ENCODE results near the gene INF2. TPM values are rescaled to one million over a fixed set of nuclear protein-coding genes. Genes with fewer than 3 reads are reported as not detected.
"Not testable (repeated sequence)": the region's sequence is repeated elsewhere in the genome, so short reads cannot be mapped to it uniquely, and the experiment has no call there.

INF2 gene
- polyA plus RNA-seq, 1 donor from 2014 or later: 10.8 TPM

GRCh38 chr14:104662472-104662871, 26.9 kb upstream of the INF2 start:
- H3K27ac Mint-ChIP-seq: peak overlapping the region; percentile 84 to 100 (median 100)
- H3K4me1 Mint-ChIP-seq: peaks cover 43 to 59% (median 50%) of the 10 kb centered on the region in 3 donors

DNA sequence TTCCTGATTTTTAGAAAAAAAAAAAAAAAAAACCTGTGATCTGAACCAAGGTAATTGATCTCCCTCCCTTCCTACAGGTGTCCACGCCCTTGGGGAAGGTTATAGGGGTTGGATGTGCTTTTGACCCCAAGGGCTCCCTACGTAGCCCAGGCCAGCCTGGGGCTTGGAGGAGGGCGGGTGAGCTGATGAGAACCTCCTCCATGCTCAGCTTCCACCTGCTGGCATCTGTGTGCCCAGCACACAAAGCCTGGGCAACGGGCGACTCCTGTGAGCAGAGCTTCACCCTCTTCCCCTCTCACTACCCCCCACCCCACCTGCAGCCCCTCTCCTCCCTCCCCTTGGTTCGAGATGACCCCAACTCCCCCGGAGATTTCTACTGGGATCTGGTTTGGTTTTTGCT, 25.3 kb upstream of the INF2 start:
- Mint-ChIP-seq H3K4me3 (peak overlapping the region in 2 of 4 donors; percentile 43 to 52), H3K27me3 (peaks cover 2% of the 10 kb centered on the region)

More at GRCh38 chr14:104662472-104662871, 26.9 kb upstream of the INF2 start:
- not testable (repeated sequence) for H3K36me3 Mint-ChIP-seq, H3K27me3 Mint-ChIP-seq, H3K9me3 Mint-ChIP-seq
- H3K4me3 Mint-ChIP-seq: peak overlapping the region in 2 of 4 donors; percentile 87

DNA sequence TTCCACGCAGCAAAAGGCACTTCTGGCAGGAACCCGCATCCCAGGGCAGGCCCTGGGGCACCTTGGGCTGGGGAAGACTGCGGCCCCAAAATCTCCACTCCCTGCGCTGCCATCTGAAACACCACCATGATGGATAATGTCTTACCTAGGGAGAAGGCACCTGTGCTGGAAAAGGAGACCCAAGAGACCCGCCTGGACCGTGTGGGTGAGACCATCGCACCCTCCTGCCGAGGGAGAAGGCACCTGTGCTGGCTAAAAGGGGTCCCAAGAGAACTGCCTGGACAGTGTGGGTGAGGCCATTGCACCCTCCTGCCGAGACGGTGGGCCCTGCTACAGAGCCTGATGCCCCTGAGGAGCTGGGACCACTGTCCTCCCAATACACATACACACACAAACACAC, 24.8 kb upstream of the INF2 start:
- peaks cover 32 to 44% (median 32%) of the 10 kb centered on the region in 3 donors for H3K4me1 Mint-ChIP-seq
- peak overlapping the region in 3 of 4 donors; percentile 6 to 60 (median 28) for H3K4me3 Mint-ChIP-seq
- H3K36me3 Mint-ChIP-seq: no peaks in the 10 kb centered on the region
- H3K27ac Mint-ChIP-seq: peak overlapping the region in 2 of 3 donors; percentile 95 to 100
- no peaks in the 10 kb centered on the region for H3K9me3 Mint-ChIP-seq
- H3K27me3 Mint-ChIP-seq: peaks cover 2% of the 10 kb centered on the region

More for the DNA sequence above, 25.3 kb upstream of the INF2 start:
- peaks cover 32 to 44% (median 34%) of the 10 kb centered on the region in 3 donors for H3K4me1 Mint-ChIP-seq
- no peaks in the 10 kb centered on the region for H3K36me3 Mint-ChIP-seq
- no peaks in the 10 kb centered on the region for H3K9me3 Mint-ChIP-seq
- peak overlapping the region in 2 of 3 donors; percentile 95 to 100 for H3K27ac Mint-ChIP-seq

DNA sequence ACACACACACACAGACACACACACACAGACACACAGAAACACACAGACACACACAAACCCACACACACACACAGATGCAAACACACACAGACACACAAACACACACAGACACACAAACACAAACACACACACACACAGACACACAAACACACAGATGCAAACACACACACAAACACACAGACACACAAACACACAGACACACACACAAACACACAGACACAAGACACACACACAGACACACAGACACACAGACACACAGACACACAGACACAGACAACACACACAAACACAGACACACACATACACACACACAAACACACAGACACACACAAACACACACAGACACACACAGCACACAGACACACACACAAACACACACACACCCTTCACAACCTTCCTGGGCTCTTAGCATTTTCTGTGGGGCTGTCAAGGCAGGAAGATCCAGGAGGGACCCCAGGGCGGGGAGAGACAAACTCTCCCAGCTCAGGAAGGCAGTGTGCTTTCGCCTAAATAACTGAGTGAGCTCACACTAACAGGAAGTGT, 24.2 kb upstream of the INF2 start:
- Mint-ChIP-seq H3K4me3 (peak overlapping the region in 2 of 4 donors; percentile 60 to 61), H3K9me3 (no peaks in the 10 kb centered on the region), H3K4me1 (peaks cover 32 to 44% (median 32%) of the 10 kb centered on the region in 3 donors), H3K36me3 (no peaks in the 10 kb centered on the region), H3K27me3 (peaks cover 2% of the 10 kb centered on the region), H3K27ac (peak overlapping the region; percentile 92 to 100 (median 94))

DNA sequence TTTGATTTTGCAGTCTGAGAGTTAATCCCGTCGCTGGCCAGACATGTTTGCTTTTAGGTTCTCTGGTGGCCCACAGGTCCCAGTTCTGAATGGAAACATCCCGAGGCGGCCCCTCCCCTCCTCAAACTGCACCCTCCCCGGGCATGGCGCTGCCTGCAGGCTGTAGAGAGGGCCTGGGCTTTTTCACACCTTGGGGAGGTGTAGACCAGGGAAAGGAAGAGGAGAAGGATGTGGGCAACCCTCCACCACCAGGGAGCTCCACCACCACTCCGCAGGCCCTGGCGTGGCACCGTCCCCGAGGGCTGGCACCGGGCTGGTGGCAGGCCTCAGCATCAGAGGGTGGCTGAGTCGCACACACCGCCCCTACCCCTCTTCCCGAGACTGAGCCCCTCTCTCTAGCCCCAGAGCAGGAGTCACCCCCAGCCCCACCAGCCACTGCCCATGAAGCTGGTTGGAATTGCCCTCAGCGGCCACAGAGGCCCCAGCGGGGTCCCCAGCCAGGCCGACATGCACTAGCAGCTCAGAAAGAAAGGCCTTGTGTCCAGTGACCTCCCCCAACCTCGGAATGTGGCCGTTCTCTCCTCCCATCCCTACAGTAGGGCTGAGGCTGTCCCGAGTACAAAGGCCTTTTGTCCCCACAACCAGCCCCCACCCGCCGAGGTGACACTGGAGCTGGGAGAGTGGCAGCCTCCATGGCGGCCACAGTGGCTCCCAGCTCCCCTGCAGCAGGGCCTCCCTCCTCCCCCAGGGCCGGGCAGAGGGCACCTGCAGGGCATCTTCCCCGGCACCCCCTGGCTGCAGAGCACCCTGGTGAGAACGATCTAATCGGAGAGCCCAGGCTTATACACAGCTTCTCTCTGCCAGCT, 23.5 kb upstream of the INF2 start:
- Mint-ChIP-seq H3K27me3 (peaks cover 2% of the 10 kb centered on the region), H3K4me3 (peak overlapping the region in 2 of 4 donors; percentile 49 to 61), H3K36me3 (no peaks in the 10 kb centered on the region), H3K27ac (peak overlapping the region; percentile 59 to 100 (median 92)), H3K9me3 (no peaks in the 10 kb centered on the region), H3K4me1 (peaks cover 26 to 37% (median 30%) of the 10 kb centered on the region in 3 donors)

GRCh38 chr14:104666523-104666895, 22.9 kb upstream of the INF2 start:
- H3K36me3 Mint-ChIP-seq, H3K4me3 Mint-ChIP-seq, H3K27ac Mint-ChIP-seq, H3K27me3 Mint-ChIP-seq, H3K9me3 Mint-ChIP-seq: not testable (repeated sequence)
- peaks cover 21 to 31% (median 25%) of the 10 kb centered on the region in 3 donors for H3K4me1 Mint-ChIP-seq

DNA sequence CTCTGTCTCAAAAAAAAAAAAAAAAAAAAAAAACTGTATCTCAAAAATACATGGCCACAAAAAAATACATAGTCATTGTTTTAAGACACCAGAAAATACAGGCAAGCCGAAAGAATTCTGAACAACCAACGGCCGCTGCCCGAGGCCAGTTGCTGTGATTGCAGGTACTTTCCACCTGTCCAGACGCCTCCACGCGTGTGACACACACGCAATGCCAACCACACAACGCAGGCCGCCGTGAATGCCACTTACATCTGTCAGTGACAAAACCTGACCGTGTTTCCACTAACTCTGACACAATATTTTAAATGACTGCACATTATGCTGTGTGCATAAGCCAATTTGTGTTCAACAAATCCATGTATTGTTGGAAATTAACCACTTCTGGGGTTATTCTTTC, 22.4 kb upstream of the INF2 start:
- Mint-ChIP-seq H3K4me1 (peaks cover 19 to 28% (median 23%) of the 10 kb centered on the region in 3 donors), H3K27ac (no peak overlapping the region), H3K9me3 (no peaks in the 10 kb centered on the region), H3K4me3 (no peak overlapping the region), H3K36me3 (no peaks in the 10 kb centered on the region), H3K27me3 (peaks cover 2% of the 10 kb centered on the region)

DNA sequence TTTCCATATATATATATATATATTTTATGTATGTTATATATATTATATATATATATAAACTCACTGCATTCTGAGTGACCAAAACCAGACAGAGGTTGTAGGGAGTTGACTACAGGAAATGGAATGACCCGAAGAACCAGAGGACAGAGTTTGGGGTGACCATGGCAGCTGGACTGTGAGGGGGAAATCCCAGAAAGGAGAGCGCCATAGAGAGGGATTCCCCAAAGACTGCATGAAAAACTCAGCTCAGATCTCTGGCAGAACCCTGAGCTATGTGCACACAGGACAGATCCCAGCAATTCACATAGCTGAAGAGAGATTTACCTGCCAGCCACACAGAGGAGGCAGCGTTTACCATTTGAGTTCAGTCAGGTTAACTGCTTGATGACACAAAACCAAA, 19.7 kb upstream of the INF2 start:
- Mint-ChIP-seq H3K27ac (no peak overlapping the region), H3K27me3 (peaks cover 2% of the 10 kb centered on the region), H3K36me3 (no peaks in the 10 kb centered on the region), H3K9me3 (peaks cover 0 to 7% (median 3%) of the 10 kb centered on the region in 3 donors), H3K4me3 (no peak overlapping the region), H3K4me1 (peaks cover 12 to 19% (median 14%) of the 10 kb centered on the region in 3 donors)

GRCh38 chr14:104671330-104671977, 18.0 kb upstream of the INF2 start:
- H3K9me3 Mint-ChIP-seq, H3K36me3 Mint-ChIP-seq, H3K4me1 Mint-ChIP-seq, H3K27ac Mint-ChIP-seq, H3K4me3 Mint-ChIP-seq, H3K27me3 Mint-ChIP-seq: not testable (repeated sequence)

DNA sequence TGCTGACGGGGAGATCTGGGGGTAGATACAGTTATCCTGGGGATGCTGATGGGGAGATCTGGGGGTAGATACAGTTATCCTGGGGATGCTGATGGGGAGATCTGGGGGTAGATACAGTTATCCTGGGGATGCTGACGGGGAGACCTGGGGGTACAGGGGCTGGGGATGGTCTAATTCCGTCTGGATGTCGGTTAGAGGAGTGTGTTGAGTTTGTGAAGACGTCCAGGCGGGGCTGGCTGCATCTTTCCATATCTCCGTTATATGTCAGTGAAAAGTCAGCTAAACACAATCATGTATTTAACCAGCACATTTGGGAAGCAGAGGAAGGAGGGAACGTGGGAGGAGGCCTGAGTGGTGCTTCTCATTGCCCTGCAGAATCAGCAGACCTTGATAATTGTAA, 17.3 kb upstream of the INF2 start:
- not testable (repeated sequence) for H3K36me3 Mint-ChIP-seq, H3K9me3 Mint-ChIP-seq, H3K27me3 Mint-ChIP-seq, H3K27ac Mint-ChIP-seq, H3K4me3 Mint-ChIP-seq, H3K4me1 Mint-ChIP-seq

- peak overlapping the region in 1 of 4 donors; percentile 21 for H3K4me3 Mint-ChIP-seq
- no peaks in the 10 kb centered on the region for H3K36me3 Mint-ChIP-seq
- H3K9me3 Mint-ChIP-seq: peaks cover 0 to 7% (median 3%) of the 10 kb centered on the region in 3 donors
- peaks cover 5 to 12% (median 8%) of the 10 kb centered on the region in 3 donors for H3K4me1 Mint-ChIP-seq
- H3K27ac Mint-ChIP-seq: no peak overlapping the region
- no peaks in the 10 kb centered on the region for H3K27me3 Mint-ChIP-seq
These were observed 15.9 kb upstream of the INF2 start for GRCh38 chr14:104673481-104673880.

DNA sequence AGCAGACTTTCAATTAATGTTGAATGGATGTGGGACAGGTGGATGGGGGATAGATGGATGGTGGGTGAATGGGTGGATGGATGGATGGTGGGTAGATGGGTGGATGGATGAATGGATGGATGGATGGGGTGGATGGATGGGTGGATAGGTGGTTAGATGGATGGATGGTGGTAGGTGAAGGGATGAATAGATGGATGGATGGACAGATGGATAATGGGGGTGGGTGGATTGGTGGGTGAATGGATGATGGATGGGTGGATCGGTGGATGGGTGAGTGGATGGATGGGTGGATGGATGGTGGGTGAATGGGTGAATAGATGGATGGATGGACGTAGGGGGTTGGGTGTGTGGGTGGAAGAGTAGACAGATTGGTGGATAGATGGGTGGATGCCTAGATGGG, 14.0 kb upstream of the INF2 start:
- Mint-ChIP-seq H3K9me3 (peaks cover 0 to 7% (median 3%) of the 10 kb centered on the region in 3 donors), H3K27ac (no peak overlapping the region), H3K27me3 (no peaks in the 10 kb centered on the region), H3K4me3 (no peak overlapping the region), H3K36me3 (no peaks in the 10 kb centered on the region), H3K4me1 (peaks cover 4 to 11% (median 5%) of the 10 kb centered on the region in 3 donors)

- Mint-ChIP-seq H3K27me3 (no peaks in the 10 kb centered on the region), H3K4me3 (peak overlapping the region in 1 of 4 donors; percentile 35), H3K27ac (no peak overlapping the region), H3K36me3 (no peaks in the 10 kb centered on the region), H3K9me3 (peaks cover 0 to 7% (median 3%) of the 10 kb centered on the region in 3 donors), H3K4me1 (peaks cover 7 to 16% (median 12%) of the 10 kb centered on the region in 3 donors)
These were observed 13.2 kb upstream of the INF2 start for GRCh38 chr14:104676130-104676693.

DNA sequence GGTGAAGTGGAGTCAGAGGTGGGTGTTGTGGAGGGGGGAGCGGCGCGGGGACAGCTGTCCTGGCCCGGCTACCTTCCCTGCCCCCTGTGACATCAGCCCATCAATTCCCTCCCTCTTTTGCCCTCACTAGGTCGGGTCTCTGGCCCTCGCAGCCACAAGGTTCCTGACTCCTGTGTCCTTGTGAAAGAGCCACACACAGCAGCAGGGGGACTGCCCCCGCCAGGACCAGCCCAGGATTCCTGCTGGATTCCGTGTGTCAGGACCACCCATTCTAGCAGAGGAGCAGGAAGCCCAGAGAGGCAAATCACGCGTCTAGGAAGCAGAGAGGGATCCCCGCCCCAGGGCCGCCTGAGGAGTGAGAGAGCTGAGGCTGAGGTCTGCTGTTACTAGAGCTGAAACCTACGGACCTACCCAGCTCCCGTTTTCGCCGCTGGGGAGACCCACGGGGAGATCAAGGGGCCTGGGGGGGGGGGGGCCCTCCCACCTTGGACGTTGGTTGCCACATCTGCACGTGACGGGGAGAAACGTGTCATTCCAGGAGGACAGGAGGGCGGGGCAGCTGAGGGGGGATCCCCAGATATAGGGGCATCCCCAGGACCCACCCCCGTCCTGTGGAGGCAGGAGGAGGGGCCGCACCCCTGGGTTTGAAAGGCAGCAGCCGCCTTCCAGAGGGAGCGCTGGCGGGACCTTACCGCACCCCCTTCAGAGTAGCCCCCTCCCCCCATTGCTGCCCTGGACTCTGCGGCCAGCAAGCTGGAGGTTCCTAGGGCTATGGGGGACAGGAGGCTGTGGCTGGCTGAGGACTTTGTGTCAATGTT, 12.5 kb upstream of the INF2 start:
- Mint-ChIP-seq H3K27ac (peak overlapping the region in 1 of 3 donors; percentile 14), H3K27me3 (peaks cover 2% of the 10 kb centered on the region)

More for the DNA sequence above, 12.5 kb upstream of the INF2 start:
- Mint-ChIP-seq H3K4me3 (peak overlapping the region; percentile 35 to 92 (median 84)), H3K9me3 (peaks cover 0 to 7% (median 3%) of the 10 kb centered on the region in 3 donors), H3K36me3 (no peaks in the 10 kb centered on the region), H3K4me1 (peaks cover 11 to 18% (median 15%) of the 10 kb centered on the region in 3 donors)
